Measurements from ENCODE around the gene ZBTB42.

Gene ZBTB42

DNA sequence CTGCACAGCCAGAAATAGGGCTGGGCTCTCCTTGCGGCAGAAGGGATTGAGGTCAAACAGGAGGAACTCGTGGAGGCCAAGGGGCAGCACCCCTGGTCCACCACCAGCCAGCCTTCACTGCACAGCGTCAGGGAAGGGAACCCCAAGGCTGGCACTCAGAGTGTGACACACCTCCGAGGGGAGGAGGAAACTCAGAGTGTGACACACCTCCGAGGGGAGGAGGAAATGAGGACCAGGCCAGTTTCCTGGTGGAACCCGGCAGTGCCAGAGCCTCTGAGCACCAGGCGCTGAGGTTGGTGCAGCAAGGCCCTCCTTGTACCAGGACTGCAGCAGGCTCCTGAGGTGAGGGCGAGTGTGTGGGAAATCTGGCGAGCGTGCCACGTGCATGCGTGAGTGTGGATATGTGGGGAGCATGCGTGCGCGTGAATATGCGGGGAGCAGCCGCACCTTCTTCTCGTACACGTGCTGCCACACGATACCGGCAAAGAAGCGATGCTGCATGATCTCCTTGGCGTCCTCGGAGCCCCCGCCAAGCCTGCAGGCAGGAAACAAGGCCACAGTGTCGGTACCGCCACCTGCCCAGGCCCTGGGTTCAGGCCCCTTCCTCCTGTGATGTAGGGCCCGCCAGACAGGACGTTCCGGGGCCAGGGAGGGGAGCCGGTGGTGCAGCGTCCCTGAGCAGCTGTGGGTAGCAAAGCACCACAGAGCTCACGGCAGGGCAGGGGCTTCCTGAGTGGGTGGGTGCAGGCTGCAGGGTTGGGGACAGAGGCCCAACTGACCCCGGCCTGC is 28.8 kb upstream of the ZBTB42 start:
- TF ChIP-seq, protein P1, sequence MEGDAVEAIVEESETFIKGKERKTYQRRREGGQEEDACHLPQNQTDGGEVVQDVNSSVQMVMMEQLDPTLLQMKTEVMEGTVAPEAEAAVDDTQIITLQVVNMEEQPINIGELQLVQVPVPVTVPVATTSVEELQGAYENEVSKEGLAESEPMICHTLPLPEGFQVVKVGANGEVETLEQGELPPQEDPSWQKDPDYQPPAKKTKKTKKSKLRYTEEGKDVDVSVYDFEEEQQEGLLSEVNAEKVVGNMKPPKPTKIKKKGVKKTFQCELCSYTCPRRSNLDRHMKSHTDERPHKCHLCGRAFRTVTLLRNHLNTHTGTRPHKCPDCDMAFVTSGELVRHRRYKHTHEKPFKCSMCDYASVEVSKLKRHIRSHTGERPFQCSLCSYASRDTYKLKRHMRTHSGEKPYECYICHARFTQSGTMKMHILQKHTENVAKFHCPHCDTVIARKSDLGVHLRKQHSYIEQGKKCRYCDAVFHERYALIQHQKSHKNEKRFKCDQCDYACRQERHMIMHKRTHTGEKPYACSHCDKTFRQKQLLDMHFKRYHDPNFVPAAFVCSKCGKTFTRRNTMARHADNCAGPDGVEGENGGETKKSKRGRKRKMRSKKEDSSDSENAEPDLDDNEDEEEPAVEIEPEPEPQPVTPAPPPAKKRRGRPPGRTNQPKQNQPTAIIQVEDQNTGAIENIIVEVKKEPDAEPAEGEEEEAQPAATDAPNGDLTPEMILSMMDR (IDR thresholded peaks at IDR 0.05): no peak

DNA sequence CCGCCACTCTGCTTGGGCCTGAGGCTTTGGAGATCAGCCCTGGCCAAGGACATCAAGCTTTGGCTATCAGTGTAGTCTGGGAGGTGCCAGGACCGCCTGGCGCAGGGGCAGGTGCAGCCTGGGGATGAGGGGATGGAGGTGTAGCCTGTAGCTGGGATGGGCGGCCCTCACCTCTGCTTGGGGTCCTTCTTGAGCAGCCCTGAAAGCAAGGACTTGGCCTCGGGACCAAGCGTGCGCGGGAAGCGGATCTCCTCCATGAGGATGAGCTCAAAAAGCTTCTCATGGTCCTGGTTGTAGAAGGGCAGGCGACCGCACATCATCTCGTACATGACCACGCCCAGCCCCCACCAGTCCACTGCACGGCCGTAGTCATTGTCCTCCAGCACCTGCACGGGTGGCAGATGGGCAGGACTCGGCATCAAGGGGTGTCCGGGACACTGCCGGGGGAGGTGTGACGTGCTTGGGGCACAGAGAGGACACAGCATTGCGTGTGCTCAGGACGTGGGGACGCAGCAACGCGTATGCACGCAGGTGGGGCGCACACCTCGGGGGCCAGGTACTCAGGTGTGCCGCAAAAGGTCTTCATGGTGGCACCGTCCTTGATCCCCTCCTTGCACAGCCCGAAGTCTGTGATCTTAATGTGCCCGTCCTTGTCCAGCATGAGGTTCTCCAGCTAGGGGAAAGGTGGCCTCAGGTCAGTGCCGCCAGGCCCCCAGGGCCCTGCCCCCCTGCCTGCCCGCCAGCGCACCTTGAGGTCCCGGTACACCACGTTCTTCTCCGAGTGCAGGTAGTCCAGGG is 28.0 kb upstream of the ZBTB42 start:
- TF ChIP-seq, protein P1 (IDR thresholded peaks at IDR 0.05): no peak

DNA sequence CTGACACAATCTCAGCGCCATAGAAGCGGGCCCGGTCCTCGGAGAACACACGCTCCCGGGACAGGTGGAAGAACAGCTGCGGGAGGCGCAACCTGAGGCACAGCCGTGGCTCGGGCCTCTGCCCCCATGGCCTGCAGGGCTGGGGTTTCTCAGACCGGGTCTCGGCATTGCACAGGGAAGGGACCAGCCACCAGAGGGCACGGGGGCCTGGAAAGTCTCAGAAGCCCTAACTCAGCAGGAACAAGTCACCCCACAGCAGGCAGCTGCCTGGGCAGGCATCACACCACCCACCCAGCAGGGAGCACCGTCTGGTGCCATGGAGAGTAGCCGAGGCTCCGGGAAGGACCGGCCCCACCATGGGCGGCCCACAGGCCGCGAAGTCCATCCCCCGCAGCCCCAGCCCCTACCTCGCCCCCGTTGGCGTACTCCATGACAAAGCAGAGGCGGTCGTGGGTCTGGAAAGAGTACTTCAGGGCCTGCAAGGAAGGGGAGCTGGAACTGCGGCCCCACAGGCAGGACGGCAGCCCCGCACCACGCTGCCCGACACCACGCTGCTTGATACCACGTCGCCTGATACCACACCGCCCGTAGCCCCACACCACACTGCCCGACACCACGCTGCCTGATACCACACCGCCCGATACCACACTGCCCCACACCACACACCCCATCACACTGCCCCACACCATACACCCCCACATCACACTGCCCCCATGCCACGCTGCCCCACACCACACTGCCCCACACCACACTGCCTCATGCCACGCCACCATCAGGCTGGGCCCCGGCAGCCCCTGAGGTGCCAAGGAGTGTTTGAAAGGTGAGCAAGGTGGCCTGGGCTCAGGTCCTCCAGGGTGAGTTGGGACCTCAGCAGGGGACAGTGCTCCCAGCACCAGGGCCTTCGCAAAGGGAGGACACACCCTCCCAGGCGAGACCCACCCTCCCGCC is 27.1 kb upstream of the ZBTB42 start:
- TF ChIP-seq, protein P1 (IDR thresholded peaks at IDR 0.05): no peak

DNA sequence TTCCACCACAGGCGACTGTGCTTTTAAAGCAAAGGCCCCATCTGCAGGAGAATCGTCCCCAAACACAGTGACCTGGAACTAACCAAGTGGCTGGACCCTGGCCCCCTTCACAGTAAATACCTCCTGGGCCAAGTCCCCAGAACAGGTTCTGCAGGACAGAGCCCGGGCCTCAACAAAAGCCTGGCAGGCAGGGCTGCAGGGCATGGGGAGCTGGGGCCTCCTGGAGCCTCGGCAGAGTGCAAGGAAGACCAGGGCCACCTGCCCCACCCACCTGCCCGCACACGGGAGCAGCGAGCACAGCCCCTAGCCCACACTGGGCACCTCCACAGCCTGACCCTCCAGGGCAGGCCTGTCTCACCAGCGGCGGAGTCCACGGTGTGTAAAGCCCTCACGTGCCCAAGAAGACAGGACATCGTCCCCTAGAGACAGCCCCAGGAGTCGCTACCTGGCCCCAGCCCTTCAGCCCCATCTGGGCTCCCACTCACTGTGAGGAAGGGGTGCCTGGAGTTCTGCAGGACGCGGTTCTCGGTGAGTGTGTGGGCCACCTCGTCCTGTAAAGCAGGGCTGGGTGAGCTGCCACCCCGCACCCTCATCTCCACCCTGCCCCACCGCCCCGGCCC is 26.3 kb upstream of the ZBTB42 start:
- TF ChIP-seq, protein P1 (IDR thresholded peaks at IDR 0.05): no peak

DNA sequence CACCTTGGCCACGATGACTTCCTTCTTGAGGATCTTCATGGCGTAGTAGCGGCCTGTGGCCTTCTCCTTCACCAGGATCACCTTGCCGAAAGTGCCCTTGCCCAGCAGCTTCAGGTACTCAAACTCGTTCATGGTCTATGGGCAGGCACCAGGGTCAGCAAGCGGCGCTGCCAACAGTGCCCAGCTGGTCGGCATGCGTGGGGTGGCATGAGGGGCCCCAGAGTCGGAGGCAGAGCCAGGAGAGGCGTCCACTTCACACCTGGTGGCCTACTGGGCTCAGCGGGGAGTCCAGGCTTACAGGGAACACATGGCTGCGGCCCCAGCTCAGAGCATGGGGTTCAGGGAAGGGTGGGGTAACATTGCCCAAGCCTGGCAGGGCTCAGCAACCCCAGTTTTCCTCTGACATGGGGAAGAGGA is 25.8 kb upstream of the ZBTB42 start:
- TF ChIP-seq, protein P1 (IDR thresholded peaks at IDR 0.05): no peak

DNA sequence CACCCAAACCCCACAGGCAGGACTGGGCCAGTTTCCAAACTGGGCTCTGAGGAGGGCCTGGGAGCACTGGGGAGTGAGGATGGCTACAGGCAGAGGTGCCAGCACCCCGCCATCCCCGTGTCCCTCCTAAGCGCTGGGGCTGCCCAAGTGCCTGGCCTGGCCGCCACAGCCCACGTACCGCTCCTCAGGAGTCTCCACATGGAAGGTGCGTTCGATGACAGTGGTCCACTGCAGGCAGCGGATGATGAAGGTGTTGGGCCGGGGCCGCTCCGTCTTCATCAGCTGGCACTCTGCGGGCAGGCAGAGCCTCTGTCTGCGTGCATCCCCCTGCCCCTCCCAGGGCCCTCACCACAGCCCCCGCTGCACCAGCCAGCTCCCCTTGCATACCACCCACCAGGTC is 24.4 kb upstream of the ZBTB42 start:
- TF ChIP-seq, protein P1 (IDR thresholded peaks at IDR 0.05): no peak

Data from LNCAP (cell line).